OCI-LY3 (cell line): Measurements from ENCODE around the gene ACE.

Source experiments
- H2AFZ ChIP-seq: fragments of 200-600, 300-600 bp; shearing (Covaris generic); 2 replicates; pipeline ENCODE4 v1.6.0; 2014; ENCODE audit warnings: antibody characterized with exemption, low read depth, low read length
- H3K27ac ChIP-seq: fragments of 200-600, 300-600 bp; sonication (generic); 2 replicates; pipeline ENCODE4 v1.5.1; 2014; ENCODE audit warnings: mild to moderate bottlenecking, low read length, moderate library complexity, mixed read lengths
- H3K27me3 ChIP-seq: fragments of 200-600, 300-600 bp; sonication (generic); 2 replicates; pipeline ENCODE4 v1.6.1; 2014; ENCODE audit warnings: low read depth, low read length, mixed read lengths
- H3K36me3 ChIP-seq: fragments of 200-600, 300-600 bp; sonication (generic); replicated peaks from 2 replicates; pipeline ENCODE3; 2014; ENCODE audit warnings: low read depth, low read length, mixed read lengths
- H3K4me1 ChIP-seq: fragments of 300-600, 200-600 bp; sonication (generic); 2 replicates; pipeline ENCODE4 v1.6.1; 2014; ENCODE audit warnings: low read length, mixed read lengths
- H3K4me2 ChIP-seq: fragments of 200-600, 300-600 bp; sonication (generic); 2 replicates; pipeline ENCODE4 v1.6.1; 2014; ENCODE audit warnings: low read length, mixed read lengths
- H3K4me3 ChIP-seq: fragments of 300-600, 200-600 bp; sonication (generic); 2 replicates; pipeline ENCODE4 v1.5.1; 2014; ENCODE audit warnings: antibody characterized with exemption, mild to moderate bottlenecking, low read length, moderate library complexity
- H3K79me2 ChIP-seq: fragments of 300-600, 200-600 bp; shearing (Covaris generic); 2 replicates; pipeline ENCODE4 v1.6.1; 2014; ENCODE audit warnings: mild to moderate bottlenecking, low read length, mixed read lengths
- H3K9ac ChIP-seq: fragments of 300-600, 200-600 bp; shearing (Covaris generic); 2 replicates; pipeline ENCODE4 v1.6.0; 2014; ENCODE audit warnings: mild to moderate bottlenecking, low read length, moderate library complexity
- H3K9me3 ChIP-seq: fragments of 200-600, 300-600 bp; shearing (Covaris generic); 2 replicates; pipeline ENCODE4 v1.6.1; 2014; ENCODE audit warnings: low read length, mixed read lengths; ENCODE audit not compliant: insufficient read depth
- H4K20me1 ChIP-seq: fragments of 200-600, 300-600 bp; sonication (generic); 2 replicates; pipeline ENCODE4 v1.6.1; 2016; ENCODE audit warnings: low read length, mixed read lengths; ENCODE audit not compliant: insufficient read depth
- CTCF ChIP-seq: fragments of 200-600, 300-600 bp; sonication (generic); IDR thresholded peaks from 2 replicates; pipeline ENCODE4 v1.5.1; 2014; ENCODE audit warnings: antibody characterized with exemption, low read length, low read depth
- EZH2phosphoT487 ChIP-seq: fragments of 200-600 bp; shearing (Covaris generic); IDR thresholded peaks from 2 replicates; pipeline ENCODE4 v1.6.1; 2018; ENCODE audit warnings: antibody characterized with exemption, mixed run types, low read depth

Gene ACE

GRCh38 chr17:63531022-63531965 is 54.4 kb downstream of the ACE start:
- Histone ChIP-seq H3K4me1 (no peaks in the 10 kb centered on the region), H3K79me2 (no peaks in the 10 kb centered on the region), H2AFZ (no peak overlapping the region), H3K9ac (no peak overlapping the region), H3K27me3 (no peaks in the 10 kb centered on the region; the same call in 1 of the 2 replicates), H3K27ac (no peak overlapping the region), H3K4me3 (no peak overlapping the region), H3K36me3 (no peaks in the 10 kb centered on the region), H3K9me3 (no peaks in the 10 kb centered on the region), H3K4me2 (no peak overlapping the region), H4K20me1 (no peaks in the 10 kb centered on the region)
- TF ChIP-seq CTCF: no peak
- TF ChIP-seq EZH2phosphoT487: no peak

GRCh38 chr17:63533433-63534077 is 56.7 kb downstream of the ACE start:
- H2AFZ ChIP-seq: no peak overlapping the region
- H3K79me2 ChIP-seq: no peaks in the 10 kb centered on the region
- no peak overlapping the region for H3K27ac ChIP-seq
- no peak for TF ChIP-seq CTCF
- no peak for TF ChIP-seq EZH2phosphoT487
- no peak overlapping the region for H3K4me2 ChIP-seq
- no peaks in the 10 kb centered on the region for H3K27me3 ChIP-seq
- H3K9me3 ChIP-seq: no peaks in the 10 kb centered on the region
- H3K9ac ChIP-seq: no peak overlapping the region
- no peak overlapping the region for H3K4me3 ChIP-seq
- H3K36me3 ChIP-seq: no peaks in the 10 kb centered on the region
- H4K20me1 ChIP-seq: no peaks in the 10 kb centered on the region
- H3K4me1 ChIP-seq: no peaks in the 10 kb centered on the region

- Histone ChIP-seq H4K20me1 (no peaks in the 10 kb centered on the region), H2AFZ (no peak overlapping the region), H3K4me2 (no peak overlapping the region), H3K36me3 (no peaks in the 10 kb centered on the region), H3K9ac (no peak overlapping the region), H3K4me1 (no peaks in the 10 kb centered on the region), H3K27me3 (no peaks in the 10 kb centered on the region), H3K4me3 (no peak overlapping the region), H3K79me2 (no peaks in the 10 kb centered on the region), H3K9me3 (no peaks in the 10 kb centered on the region), H3K27ac (no peak overlapping the region)
- TF ChIP-seq CTCF (no peak), EZH2phosphoT487 (no peak)
Observed at GRCh38 chr17:63534078-63534570, 57.3 kb downstream of the ACE start.

GRCh38 chr17:63534816-63535455 is 58.1 kb downstream of the ACE start:
- Histone ChIP-seq H3K27me3 (no peaks in the 10 kb centered on the region), H3K4me2 (no peak overlapping the region), H3K27ac (no peak overlapping the region), H3K9ac (no peak overlapping the region), H3K36me3 (no peaks in the 10 kb centered on the region), H3K4me1 (no peaks in the 10 kb centered on the region), H3K9me3 (no peaks in the 10 kb centered on the region), H3K79me2 (no peaks in the 10 kb centered on the region), H4K20me1 (no peaks in the 10 kb centered on the region), H3K4me3 (no peak overlapping the region), H2AFZ (no peak overlapping the region)
- TF ChIP-seq CTCF: no peak
- no peak for TF ChIP-seq EZH2phosphoT487
